ENCODE results near the gene GSK3B.

The GSK3B gene

GRCh38 chr3:120095226-120095978, 1.2 kb upstream of the GSK3B start:
- no peaks in the 10 kb centered on the region for H3K9me3 ChIP-seq (ENCODE audit: control insufficient read depth, low read length)
- no peaks in the 10 kb centered on the region for H3K36me3 ChIP-seq (ENCODE audit: control insufficient read depth, insufficient read depth, low read length)
- peaks cover 21% of the 10 kb centered on the region for H3K79me2 ChIP-seq
- H3K27ac ChIP-seq: peak overlapping the region; percentile 98
- no peaks in the 10 kb centered on the region for H3K4me1 ChIP-seq
- H3K9ac ChIP-seq: peak overlapping the region; percentile 98
- H2AFZ ChIP-seq: peak overlapping the region; percentile 98
- TF ChIP-seq, protein P1, sequence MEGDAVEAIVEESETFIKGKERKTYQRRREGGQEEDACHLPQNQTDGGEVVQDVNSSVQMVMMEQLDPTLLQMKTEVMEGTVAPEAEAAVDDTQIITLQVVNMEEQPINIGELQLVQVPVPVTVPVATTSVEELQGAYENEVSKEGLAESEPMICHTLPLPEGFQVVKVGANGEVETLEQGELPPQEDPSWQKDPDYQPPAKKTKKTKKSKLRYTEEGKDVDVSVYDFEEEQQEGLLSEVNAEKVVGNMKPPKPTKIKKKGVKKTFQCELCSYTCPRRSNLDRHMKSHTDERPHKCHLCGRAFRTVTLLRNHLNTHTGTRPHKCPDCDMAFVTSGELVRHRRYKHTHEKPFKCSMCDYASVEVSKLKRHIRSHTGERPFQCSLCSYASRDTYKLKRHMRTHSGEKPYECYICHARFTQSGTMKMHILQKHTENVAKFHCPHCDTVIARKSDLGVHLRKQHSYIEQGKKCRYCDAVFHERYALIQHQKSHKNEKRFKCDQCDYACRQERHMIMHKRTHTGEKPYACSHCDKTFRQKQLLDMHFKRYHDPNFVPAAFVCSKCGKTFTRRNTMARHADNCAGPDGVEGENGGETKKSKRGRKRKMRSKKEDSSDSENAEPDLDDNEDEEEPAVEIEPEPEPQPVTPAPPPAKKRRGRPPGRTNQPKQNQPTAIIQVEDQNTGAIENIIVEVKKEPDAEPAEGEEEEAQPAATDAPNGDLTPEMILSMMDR (IDR thresholded peaks at IDR 0.05): no peak
- H3K4me2 ChIP-seq (ENCODE audit: low read length): peak overlapping the region; percentile 90
- peak overlapping the region; percentile 94 for H3K4me3 ChIP-seq (ENCODE audit: low read depth, low read length)
- no peaks in the 10 kb centered on the region for H3K27me3 ChIP-seq (ENCODE audit: control insufficient read depth, insufficient read depth, low read length)

DNA sequence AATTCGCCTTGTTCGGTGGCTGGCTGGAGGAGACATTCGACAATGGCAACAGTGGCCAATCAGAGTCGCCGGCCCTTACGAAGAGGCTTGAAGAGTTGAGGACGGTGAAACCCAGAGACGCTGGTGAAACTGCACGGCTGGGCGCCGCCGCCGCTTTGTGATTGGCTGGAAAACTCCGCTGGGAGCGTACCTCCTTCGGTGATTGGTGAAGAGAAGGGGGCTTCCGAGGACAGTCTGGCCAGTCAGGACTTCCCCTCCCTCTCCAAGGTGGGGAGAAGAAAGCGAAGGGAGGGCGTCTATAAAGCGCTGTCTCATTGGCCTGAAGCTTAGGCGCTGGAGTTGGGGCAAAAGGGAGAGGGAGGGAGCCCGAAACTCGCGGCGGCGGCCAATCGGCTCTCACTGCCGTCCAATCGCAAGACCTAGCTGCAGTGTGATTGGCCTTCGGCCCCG, 554 bp upstream of the GSK3B start:
- peak overlapping the region; percentile 98 for H3K27ac ChIP-seq
- no peaks in the 10 kb centered on the region for H3K27me3 ChIP-seq (ENCODE audit: control insufficient read depth, insufficient read depth, low read length)
- H3K4me3 ChIP-seq (ENCODE audit: low read depth, low read length): peak overlapping the region; percentile 94
- peak overlapping the region; percentile 98 for H2AFZ ChIP-seq
- no peaks in the 10 kb centered on the region for H3K4me1 ChIP-seq
- H3K79me2 ChIP-seq: peaks cover 21% of the 10 kb centered on the region
- TF ChIP-seq, protein P1 (IDR thresholded peaks at IDR 0.05): no peak
- no peaks in the 10 kb centered on the region for H3K9me3 ChIP-seq (ENCODE audit: control insufficient read depth, low read length)
- H3K9ac ChIP-seq: no peak overlapping the region
- H3K4me2 ChIP-seq (ENCODE audit: low read length): peak overlapping the region; percentile 90
- H3K36me3 ChIP-seq (ENCODE audit: control insufficient read depth, insufficient read depth, low read length): no peaks in the 10 kb centered on the region

DNA sequence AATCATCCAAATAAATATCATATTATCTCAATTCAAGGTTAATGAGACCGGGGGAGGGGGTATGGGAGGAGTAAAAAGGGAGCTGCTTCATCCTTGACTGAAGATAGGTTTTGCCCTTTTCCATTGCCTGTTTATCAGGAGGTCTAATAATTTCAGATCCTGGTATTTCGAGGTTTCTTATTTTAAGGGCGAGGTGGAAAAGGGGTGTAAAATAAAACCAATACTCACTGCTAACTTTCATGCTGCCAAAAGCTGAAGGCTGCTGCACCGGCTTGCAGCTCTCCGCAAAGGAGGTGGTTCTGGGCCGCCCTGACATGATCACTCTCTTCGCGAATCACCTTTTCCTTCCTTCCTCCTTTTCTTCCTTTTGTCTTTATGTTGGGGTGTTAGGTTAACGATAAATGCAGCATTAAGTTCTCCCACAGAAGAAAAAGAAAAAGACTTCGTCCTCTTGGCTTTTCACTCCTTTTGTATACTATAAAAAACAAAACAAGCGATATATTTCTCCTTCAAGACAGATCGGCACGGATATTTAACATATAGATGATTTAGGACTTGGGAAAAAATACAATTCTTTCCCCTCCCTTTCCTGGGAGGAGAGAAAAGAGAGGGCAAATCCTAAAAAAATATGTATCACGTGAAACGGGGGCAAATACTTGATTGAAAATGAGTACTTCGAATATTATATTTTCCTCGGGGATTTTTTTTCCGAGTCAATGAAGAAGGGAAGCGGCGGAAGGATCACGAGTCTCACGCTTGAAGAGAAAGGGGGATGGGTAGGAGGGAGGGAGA, 932 bp downstream of the GSK3B start:
- TF ChIP-seq, protein P1 (IDR thresholded peaks at IDR 0.05): no peak
- Histone ChIP-seq H3K27ac (peak overlapping the region; percentile 98), H2AFZ (peak overlapping the region; percentile 98), H3K4me2 (ENCODE audit: low read length) (peak overlapping the region; percentile 89), H3K79me2 (peaks cover 31% of the 10 kb centered on the region), H3K36me3 (ENCODE audit: control insufficient read depth, insufficient read depth, low read length) (no peaks in the 10 kb centered on the region), H3K9ac (peak overlapping the region; percentile 90), H3K4me3 (ENCODE audit: low read depth, low read length) (peak overlapping the region; percentile 94), H3K4me1 (no peaks in the 10 kb centered on the region), H3K27me3 (ENCODE audit: control insufficient read depth, insufficient read depth, low read length) (no peaks in the 10 kb centered on the region), H3K9me3 (ENCODE audit: control insufficient read depth, low read length) (no peaks in the 10 kb centered on the region)

DNA sequence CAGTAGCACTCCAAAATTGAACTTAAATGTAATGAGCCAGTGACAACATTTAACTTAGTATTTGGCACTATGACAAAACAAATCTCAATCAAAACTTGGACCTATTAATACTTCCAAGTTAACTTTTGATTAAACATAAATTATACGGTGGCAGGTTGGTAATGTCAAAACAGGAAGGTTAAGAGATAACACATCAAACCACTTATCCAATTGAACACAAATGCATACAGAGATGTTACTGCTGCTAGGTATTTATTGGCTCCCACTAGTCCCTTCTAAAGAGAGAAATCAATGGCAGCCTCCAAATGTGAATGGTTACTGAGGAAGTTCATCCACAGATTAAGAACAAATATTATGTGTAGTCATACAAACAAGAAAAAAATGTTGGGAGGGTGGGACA, 1.8 kb downstream of the GSK3B start:
- TF ChIP-seq, protein P1 (IDR thresholded peaks at IDR 0.05): no peak
- H3K79me2 ChIP-seq: peaks cover 36% of the 10 kb centered on the region
- H3K4me2 ChIP-seq (ENCODE audit: low read length): peak overlapping the region; percentile 89
- no peaks in the 10 kb centered on the region for H3K36me3 ChIP-seq (ENCODE audit: control insufficient read depth, insufficient read depth, low read length)
- peak overlapping the region; percentile 94 for H3K4me3 ChIP-seq (ENCODE audit: low read depth, low read length)
- no peak overlapping the region for H3K9ac ChIP-seq
- no peak overlapping the region for H3K27ac ChIP-seq
- H2AFZ ChIP-seq: no peak overlapping the region
- no peaks in the 10 kb centered on the region for H3K27me3 ChIP-seq (ENCODE audit: control insufficient read depth, insufficient read depth, low read length)
- no peaks in the 10 kb centered on the region for H3K9me3 ChIP-seq (ENCODE audit: control insufficient read depth, low read length)
- no peaks in the 10 kb centered on the region for H3K4me1 ChIP-seq
